Bronchial epithelial cell (primary cell): ENCODE results near the gene SEMA3B. TPM values are rescaled to one million over a fixed set of nuclear protein-coding genes. Genes with fewer than 3 reads are reported as not detected.

ENCODE experiments used
- DNase-seq: peaks from one replicate; pipeline ENCODE4 v3.0.0-alpha.2; 2010; ENCODE audit warnings: low read depth
- FAIRE-seq: peaks from 2 replicates; lab custom pipeline; 2011; peaks lifted over from hg19 to GRCh38; lab: Jason Lieb, UNC
- H3K27me3 ChIP-seq: 2 replicates; pipeline ENCODE4 v1.5.1; 2011; ENCODE audit warnings: low read length; ENCODE audit not compliant: control insufficient read depth, insufficient read depth
- H3K36me3 ChIP-seq: 2 replicates; pipeline ENCODE4 v1.5.1; 2011; ENCODE audit warnings: low read length; ENCODE audit not compliant: control insufficient read depth, insufficient read depth
- H3K4me3 ChIP-seq: 2 replicates; pipeline ENCODE4 v1.5.1; 2011; ENCODE audit warnings: mild to moderate bottlenecking, low read depth, low read length, control low read depth
- CTCF ChIP-seq: IDR thresholded peaks from 2 replicates; pipeline ENCODE4 v1.5.1; 2011; ENCODE audit warnings: mild to moderate bottlenecking, moderate library complexity, low read length, control low read depth, inconsistent platforms; ENCODE audit not compliant: insufficient read depth, severe bottlenecking
- total RNA-seq: library from RNA; depleted of rRNA; stranded (reverse); fragments of >200 nt; gene quantifications from 2 replicates; pipeline ENCODE4 v1.2.1, GENCODE V29; 2014

Gene SEMA3B
- total RNA-seq, 1 donor from 2014 or later, result 7.1 TPM

GRCh38 chr3:50326182-50326541, 57.2 kb downstream of the SEMA3B start:
- Histone ChIP-seq H3K36me3 (peaks cover 20% of the 10 kb centered on the region), H3K4me3 (no peak overlapping the region), H3K27me3 (no peaks in the 10 kb centered on the region)
- FAIRE-seq (no peak), DNase-seq (no peak)
- TF ChIP-seq CTCF, result no peak

- H3K36me3 ChIP-seq, result peaks cover 26% of the 10 kb centered on the region
- peak overlapping the region; percentile 95 for H3K4me3 ChIP-seq
- DNase-seq, result no peak
- TF ChIP-seq CTCF, result no peak
- no peaks in the 10 kb centered on the region for H3K27me3 ChIP-seq
- no peak for FAIRE-seq
Measured at GRCh38 chr3:50327129-50327528, 58.2 kb downstream of the SEMA3B start.

Other genes with a start within 250 kb of the SEMA3B start
- gene RBM5, start 180.2 kb upstream of the SEMA3B start, total RNA-seq, result 80.3 and 129 TPM in 2 replicates
- 35.5 and 76.0 TPM in 2 replicates for gene SEMA3F, start 113.8 kb upstream of the SEMA3B start, total RNA-seq
- 0.26 TPM in 1 of 2 replicates, not detected in the other for gene GNAT1, start 77.5 kb upstream of the SEMA3B start, total RNA-seq
- gene SLC38A3, start 63.9 kb upstream of the SEMA3B start, total RNA-seq, result not detected in 2 replicates
- gene GNAI2, start 32.9 kb upstream of the SEMA3B start, total RNA-seq, result 97.9 and 129 TPM in 2 replicates
- under 0.01 TPM in 1 of 2 replicates, not detected in the other for gene LSMEM2, start 9.9 kb downstream of the SEMA3B start, total RNA-seq
- gene IFRD2, start 23.3 kb downstream of the SEMA3B start, total RNA-seq, result 104 and 177 TPM in 2 replicates
- gene HYAL3, start 30.3 kb downstream of the SEMA3B start, total RNA-seq, result 6.6 and 6.8 TPM in 2 replicates
- 1.3 and 2.0 TPM in 2 replicates for gene NAA80, start 30.3 kb downstream of the SEMA3B start, total RNA-seq
- gene HYAL1, start 34.4 kb downstream of the SEMA3B start, total RNA-seq, result 7.1 and 8.3 TPM in 2 replicates
- gene HYAL2, start 53.6 kb downstream of the SEMA3B start, total RNA-seq, result 55.0 and 63.0 TPM in 2 replicates
- 21.9 and 23.3 TPM in 2 replicates for gene TUSC2, start 59.1 kb downstream of the SEMA3B start, total RNA-seq
- 15.5 and 25.5 TPM in 2 replicates for gene RASSF1, start 71.7 kb downstream of the SEMA3B start, total RNA-seq
- gene ZMYND10, start 76.6 kb downstream of the SEMA3B start, total RNA-seq, result 0.13 and 0.53 TPM in 2 replicates
- 11.0 and 17.1 TPM in 2 replicates for gene NPRL2, start 81.6 kb downstream of the SEMA3B start, total RNA-seq
- gene CYB561D2, start 81.7 kb downstream of the SEMA3B start, total RNA-seq, result 18.9 and 22.1 TPM in 2 replicates
- gene TMEM115, start 90.4 kb downstream of the SEMA3B start, total RNA-seq, result 19.7 and 22.8 TPM in 2 replicates
- gene CACNA2D2, start 234.5 kb downstream of the SEMA3B start, total RNA-seq, result not detected in 2 replicates